Measurements from ENCODE around the gene TGFBRAP1. TPM values are rescaled to one million over a fixed set of nuclear protein-coding genes. Genes with fewer than 3 reads are reported as not detected.
A peak's percentile ranks its signal among the peaks of the same experiment; 100 is the strongest.
"Not testable (repeated sequence)": the region's sequence is repeated elsewhere in the genome, so short reads cannot be mapped to it uniquely, and the experiment has no call there.

The TGFBRAP1 gene
- total RNA-seq, 1 experiment from 2014 or later, result 16.4 TPM

- no peak overlapping the region for H3K4me3 ChIP-seq (ENCODE audit: insufficient read depth, low read depth, low read length)
- no peaks in the 10 kb centered on the region for H3K36me3 ChIP-seq (replicated peaks; ENCODE audit: control insufficient read depth, insufficient read depth, low read length)
- no peaks in the 10 kb centered on the region for H3K27me3 ChIP-seq (ENCODE audit: control insufficient read depth, insufficient read depth, low read length)
- DNase-seq, result no peak
These were observed 73.6 kb downstream of the TGFBRAP1 start for GRCh38 chr2:105255979-105256378.

- H3K27me3 ChIP-seq (ENCODE audit: control insufficient read depth, insufficient read depth, low read length), result no peaks in the 10 kb centered on the region
- no peak for DNase-seq
- no peak overlapping the region for H3K4me3 ChIP-seq (ENCODE audit: insufficient read depth, low read depth, low read length)
These were observed 74.9 kb downstream of the TGFBRAP1 start for GRCh38 chr2:105254531-105255210.

GRCh38 chr2:105252271-105252670 is 77.3 kb downstream of the TGFBRAP1 start:
- DNase-seq, result no peak
- no peaks in the 10 kb centered on the region for H3K27me3 ChIP-seq (ENCODE audit: control insufficient read depth, insufficient read depth, low read length)
- H3K36me3 ChIP-seq (replicated peaks; ENCODE audit: control insufficient read depth, insufficient read depth, low read length), result no peaks in the 10 kb centered on the region
- H3K4me3 ChIP-seq (ENCODE audit: insufficient read depth, low read depth, low read length), result no peak overlapping the region

More at GRCh38 chr2:105254531-105255210, 74.9 kb downstream of the TGFBRAP1 start:
- no peaks in the 10 kb centered on the region for H3K36me3 ChIP-seq (replicated peaks; ENCODE audit: control insufficient read depth, insufficient read depth, low read length)

GRCh38 chr2:105251016-105251648 is 78.4 kb downstream of the TGFBRAP1 start:
- H3K36me3 ChIP-seq (replicated peaks; ENCODE audit: control insufficient read depth, insufficient read depth, low read length); H3K27me3 ChIP-seq (ENCODE audit: control insufficient read depth, insufficient read depth, low read length): not testable (repeated sequence)

GRCh38 chr2:105249891-105250290 is 79.6 kb downstream of the TGFBRAP1 start:
- H3K27me3 ChIP-seq (ENCODE audit: control insufficient read depth, insufficient read depth, low read length), result no peaks in the 10 kb centered on the region
- no peak for DNase-seq
- no peaks in the 10 kb centered on the region for H3K36me3 ChIP-seq (replicated peaks; ENCODE audit: control insufficient read depth, insufficient read depth, low read length)
- H3K4me3 ChIP-seq (ENCODE audit: insufficient read depth, low read depth, low read length), result no peak overlapping the region

More at GRCh38 chr2:105251016-105251648, 78.4 kb downstream of the TGFBRAP1 start:
- not testable (repeated sequence) for H3K4me3 ChIP-seq (ENCODE audit: insufficient read depth, low read depth, low read length); DNase-seq

- H3K4me3 ChIP-seq (ENCODE audit: insufficient read depth, low read depth, low read length), result no peak overlapping the region
- no peak for DNase-seq
These were observed 80.4 kb downstream of the TGFBRAP1 start for GRCh38 chr2:105249181-105249580.

GRCh38 chr2:105248316-105249070 is 81.0 kb downstream of the TGFBRAP1 start:
- no peaks in the 10 kb centered on the region for H3K27me3 ChIP-seq (ENCODE audit: control insufficient read depth, insufficient read depth, low read length)
- no peak overlapping the region for H3K4me3 ChIP-seq (ENCODE audit: insufficient read depth, low read depth, low read length)
- DNase-seq, result no peak
- no peaks in the 10 kb centered on the region for H3K36me3 ChIP-seq (replicated peaks; ENCODE audit: control insufficient read depth, insufficient read depth, low read length)

More at GRCh38 chr2:105249181-105249580, 80.4 kb downstream of the TGFBRAP1 start:
- H3K27me3 ChIP-seq (ENCODE audit: control insufficient read depth, insufficient read depth, low read length), result no peaks in the 10 kb centered on the region
- H3K36me3 ChIP-seq (replicated peaks; ENCODE audit: control insufficient read depth, insufficient read depth, low read length), result no peaks in the 10 kb centered on the region

GRCh38 chr2:105244451-105244850 is 85.1 kb downstream of the TGFBRAP1 start:
- DNase-seq, result no peak

GRCh38 chr2:105243961-105244360 is 85.6 kb downstream of the TGFBRAP1 start:
- Histone ChIP-seq H3K27me3 (ENCODE audit: control insufficient read depth, insufficient read depth, low read length) (no peaks in the 10 kb centered on the region; the same call in 1 of the 2 replicates), H3K36me3 (replicated peaks; ENCODE audit: control insufficient read depth, insufficient read depth, low read length) (no peaks in the 10 kb centered on the region), H3K4me3 (ENCODE audit: insufficient read depth, low read depth, low read length) (no peak overlapping the region)
- peak; percentile 82 for DNase-seq

More at GRCh38 chr2:105244451-105244850, 85.1 kb downstream of the TGFBRAP1 start:
- Histone ChIP-seq H3K36me3 (replicated peaks; ENCODE audit: control insufficient read depth, insufficient read depth, low read length) (no peaks in the 10 kb centered on the region), H3K27me3 (ENCODE audit: control insufficient read depth, insufficient read depth, low read length) (no peaks in the 10 kb centered on the region; the same call in 1 of the 2 replicates), H3K4me3 (ENCODE audit: insufficient read depth, low read depth, low read length) (no peak overlapping the region)

- DNase-seq, result no peak
- H3K27me3 ChIP-seq (ENCODE audit: control insufficient read depth, insufficient read depth, low read length), result no peaks in the 10 kb centered on the region; the same call in 1 of the 2 replicates
- H3K4me3 ChIP-seq (ENCODE audit: insufficient read depth, low read depth, low read length), result no peak overlapping the region
- H3K36me3 ChIP-seq (replicated peaks; ENCODE audit: control insufficient read depth, insufficient read depth, low read length), result no peaks in the 10 kb centered on the region
These were observed 87.1 kb downstream of the TGFBRAP1 start for GRCh38 chr2:105242286-105242993.

- no peaks in the 10 kb centered on the region; the same call in none of the 2 replicates for H3K27me3 ChIP-seq (ENCODE audit: control insufficient read depth, insufficient read depth, low read length)
- H3K4me3 ChIP-seq (ENCODE audit: insufficient read depth, low read depth, low read length), result no peak within 1 kb of the TSS
- no peaks in the 10 kb centered on the region for H3K36me3 ChIP-seq (replicated peaks; ENCODE audit: control insufficient read depth, insufficient read depth, low read length)
- DNase-seq, result no peak
These were observed 88.1 kb downstream of the TGFBRAP1 start, which contains the start of gene GPR45 for GRCh38 chr2:105241443-105241842. GPR45 (plus strand) TSS chr2:105241743; CDS start chr2:105241859, 116 bp downstream.

GRCh38 chr2:105239924-105240323 is 89.6 kb downstream of the TGFBRAP1 start:
- DNase-seq, result no peak
- H3K27me3 ChIP-seq (ENCODE audit: control insufficient read depth, insufficient read depth, low read length), result no peaks in the 10 kb centered on the region; the same call in none of the 2 replicates
- H3K36me3 ChIP-seq (replicated peaks; ENCODE audit: control insufficient read depth, insufficient read depth, low read length), result no peaks in the 10 kb centered on the region
- no peak overlapping the region for H3K4me3 ChIP-seq (ENCODE audit: insufficient read depth, low read depth, low read length)

- Histone ChIP-seq H3K27me3 (ENCODE audit: control insufficient read depth, insufficient read depth, low read length) (no peaks in the 10 kb centered on the region; the same call in none of the 2 replicates), H3K36me3 (replicated peaks; ENCODE audit: control insufficient read depth, insufficient read depth, low read length) (no peaks in the 10 kb centered on the region), H3K4me3 (ENCODE audit: insufficient read depth, low read depth, low read length) (no peak overlapping the region)
- DNase-seq, result no peak
These were observed 90.8 kb downstream of the TGFBRAP1 start for GRCh38 chr2:105238664-105239240.
